Endodermal cell (in vitro differentiated cells): ENCODE results near the gene DCUN1D1. TPM values are rescaled to one million over a fixed set of nuclear protein-coding genes. Genes with fewer than 3 reads are reported as not detected.

ENCODE experiments used
- DNase-seq: peaks from one replicate; pipeline ENCODE4 v3.0.0-alpha.2; 2017
- H3K27ac ChIP-seq: 2 replicates; pipeline ENCODE4 v1.5.1; 2013; ENCODE audit warnings: mild to moderate bottlenecking, low read depth, low read length, moderate library complexity
- H3K27me3 ChIP-seq: 2 replicates; pipeline ENCODE4 v1.6.1; 2013; ENCODE audit warnings: mild to moderate bottlenecking, low read length, moderate library complexity; ENCODE audit not compliant: insufficient read depth, control insufficient read depth, poor library complexity, severe bottlenecking
- H3K36me3 ChIP-seq: 2 replicates; pipeline ENCODE4 v1.7.0; 2013; ENCODE audit warnings: mild to moderate bottlenecking, low read length, moderate library complexity; ENCODE audit not compliant: control insufficient read depth, insufficient read depth
- H3K4me1 ChIP-seq: one replicate; pipeline ENCODE4 v1.7.0; 2013; ENCODE audit warnings: low read length; ENCODE audit not compliant: control insufficient read depth, insufficient read depth
- H3K4me3 ChIP-seq: 2 replicates; pipeline ENCODE4 v1.5.1; 2013; ENCODE audit warnings: mild to moderate bottlenecking, low read length, moderate library complexity
- H3K9ac ChIP-seq: 2 replicates; pipeline ENCODE4 v1.6.1; 2013; ENCODE audit warnings: mild to moderate bottlenecking, low read length, moderate library complexity; ENCODE audit not compliant: poor library complexity, severe bottlenecking; ENCODE audit errors: extremely low read depth
- H3K9me3 ChIP-seq: 2 replicates; pipeline ENCODE4 v1.6.1; 2013; ENCODE audit warnings: mild to moderate bottlenecking, low read length, moderate library complexity; ENCODE audit not compliant: control insufficient read depth
- H3K27ac Mint-ChIP-seq: 2 replicates; pipeline ENCODE4 v1.8.0; 2020; ENCODE audit warnings: mixed read lengths
- H3K27me3 Mint-ChIP-seq: 2 replicates; pipeline ENCODE4 v1.8.0; 2021; ENCODE audit warnings: mild to moderate bottlenecking, mixed read lengths; ENCODE audit not compliant: insufficient read depth
- H3K36me3 Mint-ChIP-seq: 2 replicates; pipeline ENCODE4 v1.8.0; 2020; ENCODE audit warnings: low read depth, mixed read lengths
- H3K4me1 Mint-ChIP-seq: 2 replicates; pipeline ENCODE4 v1.8.0; 2020; ENCODE audit warnings: mixed read lengths
- H3K4me3 Mint-ChIP-seq: 2 replicates; pipeline ENCODE4 v1.8.0; 2020; ENCODE audit warnings: mild to moderate bottlenecking, moderate library complexity, mixed read lengths
- H3K9me3 Mint-ChIP-seq: 2 replicates; pipeline ENCODE4 v1.8.0; 2020; ENCODE audit warnings: mild to moderate bottlenecking, mixed read lengths
- WGBS, 2 experiments: methylation state at CpG; one replicate each; pipeline versions ENCODE4 v1.1.5 to v1.1.7; 2013; ENCODE audit warnings: missing lambda C conversion rate in 2 of 2, mixed read lengths in 1 of 2; ENCODE audit not compliant: insufficient coverage in 1 of 2, insufficient read length in 1 of 2; 5-methylcytosine and 5-hydroxymethylcytosine counted together
- total RNA-seq, 2 donors: library from RNA; stranded (reverse); fragmentation: NEBNext Ultra II Directional in 1 of 2; extraction: Animal tissue kit (Norgen Biotek cat#: 25700) in 1 of 2; gene quantifications; 2 replicates in 1 of 2; 3 replicates in 1 of 2; pipeline ENCODE4 v1.2.1, GENCODE V29; 2021
- TF ChIP-seq, protein P1 (sequence below): fragments of 200-600 bp; sonication (generic); conservative IDR thresholded peaks from 2 replicates; pipeline ENCODE4 v1.5.0; 2021; ENCODE audit warnings: antibody characterized with exemption, mild to moderate bottlenecking

The DCUN1D1 gene
- total RNA-seq, 2 donors from 2014 or later: 59.6 to 65.6 TPM

DNA sequence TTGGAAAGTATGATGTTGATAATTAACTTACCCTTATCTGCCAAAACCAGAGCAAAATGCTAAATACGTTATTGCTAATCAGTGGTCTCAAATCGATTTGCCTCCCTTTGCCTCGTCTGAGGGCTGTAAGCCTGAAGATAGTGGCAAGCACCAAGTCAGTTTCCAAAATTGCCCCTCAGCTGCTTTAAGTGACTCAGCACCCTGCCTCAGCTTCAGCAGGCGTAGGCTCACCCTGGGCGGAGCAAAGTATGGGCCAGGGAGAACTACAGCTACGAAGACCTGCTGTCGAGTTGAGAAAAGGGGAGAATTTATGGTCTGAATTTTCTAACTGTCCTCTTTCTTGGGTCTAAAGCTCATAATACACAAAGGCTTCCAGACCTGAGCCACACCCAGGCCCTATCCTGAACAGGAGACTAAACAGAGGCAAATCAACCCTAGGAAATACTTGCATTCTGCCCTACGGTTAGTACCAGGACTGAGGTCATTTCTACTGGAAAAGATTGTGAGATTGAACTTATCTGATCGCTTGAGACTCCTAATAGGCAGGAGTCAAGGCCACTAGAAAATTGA is 59.7 kb downstream of the DCUN1D1 start:
- Mint-ChIP-seq H3K4me3 (no peak overlapping the region), H3K36me3 (peaks cover 10% of the 10 kb centered on the region), H3K27me3 (no peaks in the 10 kb centered on the region), H3K27ac (peak overlapping the region; percentile 77), H3K9me3 (no peaks in the 10 kb centered on the region), H3K4me1 (peaks cover 7% of the 10 kb centered on the region)
- H3K27me3 ChIP-seq: no peaks in the 10 kb centered on the region
- peak; percentile 76 for DNase-seq
- H3K4me3 ChIP-seq: no peak overlapping the region
- 68 to 70% methylated on average over 3 to 9 of the region's 9 CpGs for WGBS, 2 experiments
- peaks cover 9% of the 10 kb centered on the region for H3K4me1 ChIP-seq
- no peak overlapping the region for H3K9ac ChIP-seq
- TF ChIP-seq, protein P1, sequence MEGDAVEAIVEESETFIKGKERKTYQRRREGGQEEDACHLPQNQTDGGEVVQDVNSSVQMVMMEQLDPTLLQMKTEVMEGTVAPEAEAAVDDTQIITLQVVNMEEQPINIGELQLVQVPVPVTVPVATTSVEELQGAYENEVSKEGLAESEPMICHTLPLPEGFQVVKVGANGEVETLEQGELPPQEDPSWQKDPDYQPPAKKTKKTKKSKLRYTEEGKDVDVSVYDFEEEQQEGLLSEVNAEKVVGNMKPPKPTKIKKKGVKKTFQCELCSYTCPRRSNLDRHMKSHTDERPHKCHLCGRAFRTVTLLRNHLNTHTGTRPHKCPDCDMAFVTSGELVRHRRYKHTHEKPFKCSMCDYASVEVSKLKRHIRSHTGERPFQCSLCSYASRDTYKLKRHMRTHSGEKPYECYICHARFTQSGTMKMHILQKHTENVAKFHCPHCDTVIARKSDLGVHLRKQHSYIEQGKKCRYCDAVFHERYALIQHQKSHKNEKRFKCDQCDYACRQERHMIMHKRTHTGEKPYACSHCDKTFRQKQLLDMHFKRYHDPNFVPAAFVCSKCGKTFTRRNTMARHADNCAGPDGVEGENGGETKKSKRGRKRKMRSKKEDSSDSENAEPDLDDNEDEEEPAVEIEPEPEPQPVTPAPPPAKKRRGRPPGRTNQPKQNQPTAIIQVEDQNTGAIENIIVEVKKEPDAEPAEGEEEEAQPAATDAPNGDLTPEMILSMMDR: no peak
- H3K9me3 ChIP-seq: no peaks in the 10 kb centered on the region
- no peaks in the 10 kb centered on the region for H3K36me3 ChIP-seq
- H3K27ac ChIP-seq: no peak overlapping the region

DNA sequence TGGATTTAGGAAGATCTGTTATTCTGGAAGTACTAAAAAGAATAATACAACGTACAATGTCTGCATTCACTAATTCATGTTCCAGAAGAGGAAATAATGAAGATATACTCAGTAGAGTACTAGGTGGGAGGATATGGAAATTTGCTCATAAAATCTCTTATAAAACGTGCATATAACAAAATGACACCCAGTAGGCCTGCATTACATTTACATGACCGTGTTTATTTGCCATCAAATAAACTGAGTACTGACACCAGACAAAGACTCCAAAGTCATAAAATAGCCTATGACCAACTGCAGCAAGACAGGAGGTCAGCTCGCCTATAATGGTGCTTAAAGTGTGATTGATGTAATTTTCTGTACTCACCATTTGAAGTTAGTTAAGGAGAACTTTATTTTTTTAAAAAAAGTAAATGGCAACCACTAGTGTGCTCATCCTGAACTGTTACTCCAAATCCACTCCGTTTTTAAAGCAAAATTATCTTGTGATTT is 60.4 kb downstream of the DCUN1D1 start:
- peaks cover 7% of the 10 kb centered on the region for H3K4me1 Mint-ChIP-seq
- 87 to 100% methylated on average over 2 to 5 of the region's 5 CpGs for WGBS, 2 experiments

DNA sequence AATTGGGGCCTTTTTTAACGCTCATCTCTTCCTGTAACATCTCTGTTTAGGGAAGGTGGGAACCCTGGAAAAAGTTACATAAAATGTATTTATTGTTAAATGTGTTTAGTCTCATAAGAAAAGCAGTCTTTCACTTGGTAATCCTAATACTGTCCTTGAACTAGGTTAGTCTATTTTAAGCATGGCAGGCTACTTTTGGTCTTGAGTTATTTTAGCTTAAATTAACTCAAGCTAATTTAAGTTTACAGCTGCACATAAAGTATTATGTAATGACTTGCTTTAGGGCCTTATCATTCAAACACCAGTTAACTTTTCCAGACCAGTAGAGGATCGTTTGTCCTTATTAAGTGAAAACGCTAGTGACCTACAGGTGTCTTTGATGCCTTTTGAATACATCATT is 63.2 kb downstream of the DCUN1D1 start:
- Mint-ChIP-seq H3K4me1 (peaks cover 12% of the 10 kb centered on the region), H3K27me3 (no peaks in the 10 kb centered on the region), H3K36me3 (no peaks in the 10 kb centered on the region), H3K27ac (no peak overlapping the region), H3K4me3 (no peak overlapping the region), H3K9me3 (no peaks in the 10 kb centered on the region)
- H3K9ac ChIP-seq: no peak overlapping the region
- no peaks in the 10 kb centered on the region for H3K9me3 ChIP-seq
- WGBS, 2 experiments: 88 to 100% methylated on average over 2 to 3 of the region's 3 CpGs
- H3K27ac ChIP-seq: no peak overlapping the region
- no peaks in the 10 kb centered on the region for H3K27me3 ChIP-seq
- no peak for DNase-seq
- H3K36me3 ChIP-seq: peaks cover 8% of the 10 kb centered on the region
- H3K4me3 ChIP-seq: no peak overlapping the region
- TF ChIP-seq, protein P1: no peak
- peaks cover 9% of the 10 kb centered on the region for H3K4me1 ChIP-seq

More for the DNA sequence above, 60.4 kb downstream of the DCUN1D1 start:
- Histone ChIP-seq H3K9me3 (no peaks in the 10 kb centered on the region), H3K4me3 (no peak overlapping the region), H3K9ac (no peak overlapping the region), H3K27ac (no peak overlapping the region), H3K36me3 (peaks cover 5% of the 10 kb centered on the region), H3K4me1 (peaks cover 9% of the 10 kb centered on the region), H3K27me3 (no peaks in the 10 kb centered on the region)
- Mint-ChIP-seq H3K4me3 (no peak overlapping the region), H3K9me3 (no peaks in the 10 kb centered on the region), H3K27me3 (no peaks in the 10 kb centered on the region), H3K36me3 (peaks cover 9% of the 10 kb centered on the region), H3K27ac (no peak overlapping the region)
- DNase-seq: no peak
- TF ChIP-seq, protein P1: no peak
